PC-9 (cell line): ENCODE measurements around the gene GRK2.
A peak's percentile ranks its signal among the peaks of the same experiment; 100 is the strongest.

ENCODE experiments used
- EZH2 ChIP-seq: fragments of 200-600 bp; sonication (generic); IDR thresholded peaks from 2 replicates; pipeline ENCODE4 v1.8.0; 2017; ENCODE audit warnings: antibody characterized with exemption, low read depth
- TF ChIP-seq, protein P1 (sequence below): fragments of 200-600 bp; sonication (generic); conservative IDR thresholded peaks from 2 replicates; pipeline ENCODE4 v1.6.1; 2017; ENCODE audit warnings: mixed run types, antibody characterized with exemption, mild to moderate bottlenecking, moderate library complexity

DNA sequence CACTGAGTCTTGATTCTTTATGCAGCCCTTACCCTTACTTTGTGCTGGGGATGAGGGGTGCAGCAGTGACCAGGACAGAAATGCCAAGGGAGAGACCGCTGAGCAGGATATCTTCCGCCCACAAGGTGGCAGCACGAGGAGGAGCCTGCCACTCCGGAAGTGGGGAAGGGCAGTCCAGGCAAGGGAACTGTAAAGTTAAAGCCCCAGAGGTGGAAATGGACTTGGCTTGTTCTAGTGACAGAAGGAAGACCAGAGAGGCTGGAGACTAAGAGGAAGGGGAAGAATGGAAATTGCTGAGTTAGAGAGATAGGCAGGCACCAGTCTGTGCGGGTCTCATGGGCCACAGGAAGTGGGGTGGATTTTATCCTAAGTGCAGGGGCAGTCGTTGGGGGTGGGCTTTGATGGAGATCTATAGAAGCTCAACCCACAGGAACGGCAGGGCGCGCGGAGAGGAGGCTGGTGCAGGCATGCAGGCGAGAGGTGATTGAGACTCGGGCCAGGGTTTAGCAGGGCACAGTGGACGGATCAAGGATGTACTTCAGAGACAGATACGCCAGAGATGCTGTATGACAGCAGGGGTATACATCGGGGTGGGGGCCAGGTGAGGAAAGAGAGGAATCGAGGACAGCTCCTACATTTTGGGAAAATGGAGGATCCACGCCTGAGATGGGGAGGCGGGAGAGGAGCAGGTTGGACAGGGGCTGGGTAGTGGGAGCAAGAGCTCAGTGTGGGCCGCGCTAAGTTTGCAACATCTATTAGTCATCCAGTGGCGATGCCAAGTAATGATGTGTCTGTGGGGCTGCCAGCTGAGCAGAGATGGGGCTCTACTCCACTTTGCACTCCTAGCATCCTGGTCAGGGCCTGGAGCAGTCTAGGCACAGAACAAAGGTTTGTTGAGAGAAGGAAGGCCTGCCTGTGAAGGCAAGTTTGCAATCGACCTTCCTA lies 3.3 kb upstream of the GRK2 start:
- TF ChIP-seq, protein P1, sequence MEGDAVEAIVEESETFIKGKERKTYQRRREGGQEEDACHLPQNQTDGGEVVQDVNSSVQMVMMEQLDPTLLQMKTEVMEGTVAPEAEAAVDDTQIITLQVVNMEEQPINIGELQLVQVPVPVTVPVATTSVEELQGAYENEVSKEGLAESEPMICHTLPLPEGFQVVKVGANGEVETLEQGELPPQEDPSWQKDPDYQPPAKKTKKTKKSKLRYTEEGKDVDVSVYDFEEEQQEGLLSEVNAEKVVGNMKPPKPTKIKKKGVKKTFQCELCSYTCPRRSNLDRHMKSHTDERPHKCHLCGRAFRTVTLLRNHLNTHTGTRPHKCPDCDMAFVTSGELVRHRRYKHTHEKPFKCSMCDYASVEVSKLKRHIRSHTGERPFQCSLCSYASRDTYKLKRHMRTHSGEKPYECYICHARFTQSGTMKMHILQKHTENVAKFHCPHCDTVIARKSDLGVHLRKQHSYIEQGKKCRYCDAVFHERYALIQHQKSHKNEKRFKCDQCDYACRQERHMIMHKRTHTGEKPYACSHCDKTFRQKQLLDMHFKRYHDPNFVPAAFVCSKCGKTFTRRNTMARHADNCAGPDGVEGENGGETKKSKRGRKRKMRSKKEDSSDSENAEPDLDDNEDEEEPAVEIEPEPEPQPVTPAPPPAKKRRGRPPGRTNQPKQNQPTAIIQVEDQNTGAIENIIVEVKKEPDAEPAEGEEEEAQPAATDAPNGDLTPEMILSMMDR: peak; percentile 93
- no peak for TF ChIP-seq EZH2
